ENCODE results near the gene PGAM1. TPM values are rescaled to one million over a fixed set of nuclear protein-coding genes. Genes with fewer than 3 reads are reported as not detected.

PGAM1 gene
- total and polyA plus RNA-seq, 9 of the 15 experiments (the other 6 are each of a cell fraction or from before 2014, with no cell fraction given), result 40.3 to 559 (median 269) TPM

GRCh38 chr10:97459111-97459510 lies 33.1 kb downstream of the PGAM1 start (continued):
- no peak for TF ChIP-seq DIDO1 (tag; IDR thresholded peaks at IDR 0.05; ENCODE audit: low read depth)
- no peak for TF ChIP-seq CREBBP (IDR thresholded peaks at IDR 0.05; ENCODE audit: low read depth, low read length)
- no peak for TF ChIP-seq ZBTB1 (CRISPR knock-in tag; IDR thresholded peaks at IDR 0.05; ENCODE audit: borderline replicate concordance, low read depth)

- DNase-seq (ENCODE audit: extremely low read depth in 1 of 4, low spot score in 3 of 4) (no peak), ATAC-seq (no peak), FAIRE-seq (no peak)
- Histone ChIP-seq H2AFZ (ENCODE audit: low read depth, low read length) (no peak overlapping the region), H3K4me2 (ENCODE audit: insufficient read depth, low read length) (no peak overlapping the region), H3K27ac (ENCODE audit: extremely low read depth, low read depth, low read length) (no peak overlapping the region), H3K9me3 (replicated peaks; ENCODE audit: control insufficient read depth, insufficient read depth, low read depth, low read length) (no peaks in the 10 kb centered on the region), H4K20me1 (replicated peaks; ENCODE audit: control insufficient read depth, insufficient read depth, low read length) (no peaks in the 10 kb centered on the region), H3K4me3 (no peak overlapping the region), H3K36me3 (ENCODE audit: control insufficient read depth, insufficient read depth, low read length) (peaks cover 91% of the 10 kb centered on the region), H3K4me1 (replicated peaks in 1 of 2; ENCODE audit: control insufficient read depth in 2 of 2, insufficient read depth in 2 of 2, low read length in 2 of 2) (no peaks in the 10 kb centered on the region; a peak in 1 of 5 replicates), H3K27me3 (ENCODE audit: control insufficient read depth in 2 of 2, insufficient read depth in 2 of 2, low read length in 2 of 2) (no peaks in the 10 kb centered on the region), H3K9me1 (ENCODE audit: control insufficient read depth, insufficient read depth, low read length) (no peaks in the 10 kb centered on the region), H3K9ac (ENCODE audit: insufficient read depth in 1 of 2, low read depth in 2 of 2, low read length in 2 of 2) (no peak overlapping the region), H3K79me2 (ENCODE audit: control insufficient read depth, insufficient read depth, low read length) (no peaks in the 10 kb centered on the region)
- intact Hi-C loops (cut with micrococcal nuclease) (loop anchor here (5.0 kb wide), 1 partner anchor 92 kb away; no protein-coding TSS in a partner anchor), in situ Hi-C loops (cut with MboI) (loop anchor here (5.0 kb wide), 1 partner anchor 152 kb away; no protein-coding TSS in a partner anchor)
- BruUV-seq (replicated peaks), result no TSS peak
- POLR2A ChIA-PET, result interaction anchor here (0.6 kb wide), 1 partner anchor 31 kb away, joined by 3 read pairs; no protein-coding TSS in a partner anchor
- TF ChIP-seq CREM (IDR thresholded peaks at IDR 0.05; ENCODE audit: low read depth), result no peak
- WGBS (ENCODE audit: insufficient coverage, low coverage, missing lambda C conversion rate), result 89% methylated on average over 7 of the region's 7 CpGs
- CTCF ChIA-PET (ENCODE audit: low intra/inter-chr PET ratio), result no interaction called here
Measured at GRCh38 chr10:97459933-97460332, 33.9 kb downstream of the PGAM1 start.

- Histone ChIP-seq H3K27me3 (ENCODE audit: control insufficient read depth in 2 of 2, insufficient read depth in 2 of 2, low read length in 2 of 2) (no peaks in the 10 kb centered on the region), H3K36me3 (ENCODE audit: control insufficient read depth, insufficient read depth, low read length) (peaks cover 85% of the 10 kb centered on the region), H3K9me1 (ENCODE audit: control insufficient read depth, insufficient read depth, low read length) (no peaks in the 10 kb centered on the region), H2AFZ (ENCODE audit: low read depth, low read length) (no peak overlapping the region), H3K9me3 (replicated peaks; ENCODE audit: control insufficient read depth, insufficient read depth, low read depth, low read length) (no peaks in the 10 kb centered on the region), H3K79me2 (ENCODE audit: control insufficient read depth, insufficient read depth, low read length) (no peaks in the 10 kb centered on the region), H3K27ac (ENCODE audit: extremely low read depth, low read depth, low read length) (no peak overlapping the region), H4K20me1 (replicated peaks; ENCODE audit: control insufficient read depth, insufficient read depth, low read length) (no peaks in the 10 kb centered on the region), H3K4me3 (no peak overlapping the region), H3K9ac (ENCODE audit: insufficient read depth in 1 of 2, low read depth in 2 of 2, low read length in 2 of 2) (no peak overlapping the region), H3K4me2 (ENCODE audit: insufficient read depth, low read length) (no peak overlapping the region), H3K4me1 (replicated peaks in 1 of 2; ENCODE audit: control insufficient read depth in 2 of 2, insufficient read depth in 2 of 2, low read length in 2 of 2) (no peaks in the 10 kb centered on the region)
- no peak for DNase-seq (ENCODE audit: extremely low read depth in 1 of 4, low spot score in 3 of 4)
- FAIRE-seq, result no peak
- no TSS peak for BruUV-seq (replicated peaks)
- ChIA-PET CTCF (ENCODE audit: low intra/inter-chr PET ratio) (no interaction called here), POLR2A (interaction anchor here (0.6 kb wide), 1 partner anchor 381 kb away, joined by 3 read pairs; no protein-coding TSS in a partner anchor)
- intact Hi-C loops (cut with micrococcal nuclease), result loop anchor here (5.0 kb wide), 1 partner anchor 90 kb away; no protein-coding TSS in a partner anchor
- TF ChIP-seq MAFG (tag; conservative IDR thresholded peaks at IDR 0.05) (no peak), POLR3G (IDR thresholded peaks at IDR 0.05; ENCODE audit: extremely low read depth, insufficient read length, insufficient replicate concordance) (no peak), ZNF274 (IDR thresholded peaks at IDR 0.05; ENCODE audit: borderline replicate concordance, low read depth, low read length) (no peak)
- in situ Hi-C loops (cut with MboI), result loop anchor here (5.0 kb wide), 1 partner anchor 150 kb away; no protein-coding TSS in a partner anchor
- ATAC-seq, result no peak
- WGBS (ENCODE audit: insufficient coverage, low coverage, missing lambda C conversion rate), result 87% methylated on average over 2 of the region's 2 CpGs
Measured at GRCh38 chr10:97462309-97462708, 36.3 kb downstream of the PGAM1 start.

Data from K562 (cell line).